Ishikawa (cell line): ENCODE results near the gene IFI44.

Experiments
- CREB1 ChIP-seq: IDR thresholded peaks from 2 replicates; pipeline ENCODE4 v1.6.1; 2012; ENCODE audit warnings: low read depth
- EGR1 ChIP-seq: IDR thresholded peaks from 2 replicates; pipeline ENCODE4 v1.6.1; 2012
- RAD21 ChIP-seq: IDR thresholded peaks from 2 replicates; pipeline ENCODE4 v1.6.1; 2012; ENCODE audit warnings: low read depth
- TF ChIP-seq, protein P1 (sequence below): IDR thresholded peaks from 2 replicates; pipeline ENCODE4 v1.6.1; 2012; ENCODE audit warnings: low read depth, mild to moderate bottlenecking

DNA sequence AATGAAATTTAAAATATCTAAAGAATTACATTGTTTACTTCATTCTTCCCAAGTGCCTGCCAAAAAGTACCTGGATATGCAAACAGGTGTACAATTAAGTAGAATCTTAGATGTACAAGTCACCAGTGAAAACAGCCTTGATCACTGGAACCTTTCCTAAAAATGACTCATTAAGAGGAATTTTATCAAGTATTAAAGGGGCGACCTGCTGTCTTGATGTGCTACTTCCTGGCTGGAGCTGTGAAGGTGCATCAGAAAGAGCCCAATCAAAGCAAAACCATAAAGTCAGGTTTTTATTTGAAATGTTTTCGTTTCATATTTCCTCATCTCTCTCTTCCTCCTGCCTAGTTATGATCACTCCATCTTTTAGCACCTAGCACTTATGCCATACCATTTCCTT, 33.4 kb downstream of the IFI44 start:
- TF ChIP-seq EGR1 (no peak), CREB1 (no peak), RAD21 (no peak)
- TF ChIP-seq, protein P1, sequence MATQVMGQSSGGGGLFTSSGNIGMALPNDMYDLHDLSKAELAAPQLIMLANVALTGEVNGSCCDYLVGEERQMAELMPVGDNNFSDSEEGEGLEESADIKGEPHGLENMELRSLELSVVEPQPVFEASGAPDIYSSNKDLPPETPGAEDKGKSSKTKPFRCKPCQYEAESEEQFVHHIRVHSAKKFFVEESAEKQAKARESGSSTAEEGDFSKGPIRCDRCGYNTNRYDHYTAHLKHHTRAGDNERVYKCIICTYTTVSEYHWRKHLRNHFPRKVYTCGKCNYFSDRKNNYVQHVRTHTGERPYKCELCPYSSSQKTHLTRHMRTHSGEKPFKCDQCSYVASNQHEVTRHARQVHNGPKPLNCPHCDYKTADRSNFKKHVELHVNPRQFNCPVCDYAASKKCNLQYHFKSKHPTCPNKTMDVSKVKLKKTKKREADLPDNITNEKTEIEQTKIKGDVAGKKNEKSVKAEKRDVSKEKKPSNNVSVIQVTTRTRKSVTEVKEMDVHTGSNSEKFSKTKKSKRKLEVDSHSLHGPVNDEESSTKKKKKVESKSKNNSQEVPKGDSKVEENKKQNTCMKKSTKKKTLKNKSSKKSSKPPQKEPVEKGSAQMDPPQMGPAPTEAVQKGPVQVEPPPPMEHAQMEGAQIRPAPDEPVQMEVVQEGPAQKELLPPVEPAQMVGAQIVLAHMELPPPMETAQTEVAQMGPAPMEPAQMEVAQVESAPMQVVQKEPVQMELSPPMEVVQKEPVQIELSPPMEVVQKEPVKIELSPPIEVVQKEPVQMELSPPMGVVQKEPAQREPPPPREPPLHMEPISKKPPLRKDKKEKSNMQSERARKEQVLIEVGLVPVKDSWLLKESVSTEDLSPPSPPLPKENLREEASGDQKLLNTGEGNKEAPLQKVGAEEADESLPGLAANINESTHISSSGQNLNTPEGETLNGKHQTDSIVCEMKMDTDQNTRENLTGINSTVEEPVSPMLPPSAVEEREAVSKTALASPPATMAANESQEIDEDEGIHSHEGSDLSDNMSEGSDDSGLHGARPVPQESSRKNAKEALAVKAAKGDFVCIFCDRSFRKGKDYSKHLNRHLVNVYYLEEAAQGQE: no peak
